SW480 (cell line): ENCODE data around the gene DNASE1L2.

Experiments used
- DNase-seq: peaks from one replicate; pipeline ENCODE4 v3.0.0-alpha.2; 2016; ENCODE audit warnings: low spot score

DNASE1L2 gene, protein sequence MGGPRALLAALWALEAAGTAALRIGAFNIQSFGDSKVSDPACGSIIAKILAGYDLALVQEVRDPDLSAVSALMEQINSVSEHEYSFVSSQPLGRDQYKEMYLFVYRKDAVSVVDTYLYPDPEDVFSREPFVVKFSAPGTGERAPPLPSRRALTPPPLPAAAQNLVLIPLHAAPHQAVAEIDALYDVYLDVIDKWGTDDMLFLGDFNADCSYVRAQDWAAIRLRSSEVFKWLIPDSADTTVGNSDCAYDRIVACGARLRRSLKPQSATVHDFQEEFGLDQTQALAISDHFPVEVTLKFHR

DNA sequence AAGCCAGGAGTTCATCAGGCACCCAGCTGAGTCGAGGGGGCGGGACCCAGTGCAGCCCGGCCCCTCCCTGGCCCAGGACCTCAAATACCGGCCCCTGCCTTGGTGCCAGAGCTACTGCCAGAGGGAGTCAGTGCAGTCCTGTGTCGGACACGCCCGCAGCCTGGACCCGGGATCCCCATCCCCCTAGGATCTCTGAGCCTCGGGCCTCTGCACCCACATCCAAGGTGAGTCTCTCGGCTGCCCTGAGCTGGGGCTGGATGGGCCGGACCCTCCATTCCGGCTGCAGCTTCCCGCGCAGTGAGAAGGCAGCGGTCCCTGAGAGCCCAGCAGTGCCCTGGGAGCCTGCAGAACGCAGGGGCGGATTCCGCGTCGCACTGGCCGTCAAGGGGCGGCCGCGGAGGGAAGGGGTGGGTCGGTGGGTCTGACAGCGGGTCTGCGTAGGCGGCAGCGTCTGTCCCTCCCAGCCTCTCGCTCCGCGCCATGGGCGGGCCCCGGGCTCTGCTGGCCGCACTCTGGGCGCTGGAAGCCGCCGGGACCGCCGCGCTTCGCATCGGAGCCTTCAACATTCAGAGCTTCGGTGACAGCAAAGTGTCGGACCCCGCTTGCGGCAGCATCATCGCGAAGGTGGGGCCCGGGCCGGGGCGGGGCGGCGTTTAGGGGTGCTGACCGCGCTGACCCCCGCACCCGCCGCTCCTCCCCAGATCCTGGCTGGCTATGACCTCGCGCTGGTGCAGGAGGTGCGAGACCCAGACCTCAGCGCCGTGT lies at the start of gene DNASE1L2:
Gene DNASE1L2 (plus strand): TSS at position 108 of the 765 bp plus-strand sequence. CDS start 373 bp downstream, at position 481.
- peak; percentile 42 for DNase-seq

DNA sequence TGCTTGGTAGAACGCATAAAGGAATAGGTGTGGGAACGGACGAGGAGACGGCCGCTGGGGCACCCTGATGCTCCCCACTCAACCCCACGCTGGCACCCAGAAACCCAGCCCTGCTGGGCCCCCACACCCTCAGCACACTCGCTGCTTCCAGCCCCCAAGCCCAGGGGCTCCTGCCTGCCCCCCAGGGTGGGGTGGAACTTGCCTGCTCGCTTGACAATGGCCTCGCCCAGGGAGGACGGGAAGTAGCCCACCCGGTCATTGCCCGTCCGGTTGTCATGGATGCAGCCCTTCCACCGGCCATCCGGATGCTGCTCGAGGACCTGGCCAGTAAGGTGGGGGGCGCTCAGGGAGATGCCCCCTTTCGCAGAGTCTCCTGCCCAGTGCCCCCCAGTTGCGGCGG lies 49.7 kb upstream of the DNASE1L2 start:
- DNase-seq, result no peak

DNA sequence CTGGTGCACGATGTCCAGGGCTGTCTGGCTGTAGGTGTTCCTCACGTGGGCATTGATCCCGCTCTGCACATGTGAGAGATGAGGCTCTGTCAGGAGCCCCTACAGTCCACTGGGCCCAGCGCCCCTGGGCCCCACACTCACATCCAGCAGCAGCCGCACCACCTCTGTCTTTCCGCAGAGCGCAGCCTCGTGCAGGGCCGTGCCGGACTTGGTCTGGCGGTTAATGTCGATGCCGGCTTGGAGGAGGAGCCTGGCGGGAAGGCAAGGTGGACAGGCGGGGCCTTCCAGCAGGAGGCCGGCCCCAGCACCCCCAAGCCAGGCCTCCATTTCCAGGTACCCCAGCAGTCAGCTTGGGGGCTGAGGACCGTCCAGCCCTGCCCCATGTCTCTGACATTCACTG lies 49.0 kb upstream of the DNASE1L2 start:
- no peak for DNase-seq

DNA sequence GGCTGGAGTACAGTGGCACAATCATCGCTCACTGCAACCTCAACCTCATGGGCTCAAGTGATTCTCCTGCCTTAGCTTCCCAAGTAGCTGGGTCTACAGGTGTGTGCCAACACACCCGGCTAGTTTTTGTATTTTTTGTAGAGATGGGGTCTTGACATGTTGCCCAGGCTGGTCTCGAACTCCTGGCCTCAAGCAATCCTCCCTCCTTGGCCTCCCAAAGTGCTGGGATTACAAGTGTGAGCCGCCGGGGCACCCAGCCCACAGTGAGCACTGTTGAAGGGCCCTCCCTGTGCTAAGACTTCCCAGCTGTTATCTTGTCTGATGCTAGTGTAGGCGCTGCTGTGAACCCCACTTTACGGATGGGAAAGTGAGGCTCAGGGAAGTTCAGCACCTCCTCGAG lies 47.8 kb upstream of the DNASE1L2 start:
- DNase-seq, result no peak

DNA sequence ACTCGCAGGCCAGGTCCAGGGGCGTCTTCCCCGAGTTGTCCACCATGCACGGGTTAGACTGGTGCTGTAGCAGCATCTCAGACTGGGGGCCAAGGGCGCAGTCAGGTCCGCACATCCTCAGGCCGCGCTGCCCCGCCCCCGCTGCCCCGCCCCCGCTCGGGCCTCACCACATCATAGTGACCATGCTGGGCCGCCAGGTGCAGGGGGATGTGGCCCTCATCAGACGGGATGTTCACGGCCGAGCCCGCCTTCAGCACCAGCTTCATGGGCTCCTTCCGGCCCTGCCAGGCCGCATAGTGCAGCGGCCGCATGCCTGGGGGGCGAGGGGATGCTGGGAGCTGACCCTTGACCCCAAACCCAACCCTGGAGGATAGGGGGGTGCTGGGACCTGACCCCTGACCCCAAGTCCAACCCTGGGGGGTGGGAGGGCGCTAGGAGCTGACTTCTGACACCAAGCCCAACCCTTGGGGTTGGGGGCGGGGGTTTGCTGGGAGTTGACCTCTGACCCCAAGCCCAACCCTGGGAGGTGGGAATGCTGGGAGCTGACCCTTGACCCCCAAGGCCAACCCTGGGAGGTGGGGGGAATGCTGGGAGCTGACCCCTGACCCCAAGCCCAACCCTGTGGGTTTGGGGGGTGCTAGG lies 46.9 kb upstream of the DNASE1L2 start:
- no peak for DNase-seq

DNA sequence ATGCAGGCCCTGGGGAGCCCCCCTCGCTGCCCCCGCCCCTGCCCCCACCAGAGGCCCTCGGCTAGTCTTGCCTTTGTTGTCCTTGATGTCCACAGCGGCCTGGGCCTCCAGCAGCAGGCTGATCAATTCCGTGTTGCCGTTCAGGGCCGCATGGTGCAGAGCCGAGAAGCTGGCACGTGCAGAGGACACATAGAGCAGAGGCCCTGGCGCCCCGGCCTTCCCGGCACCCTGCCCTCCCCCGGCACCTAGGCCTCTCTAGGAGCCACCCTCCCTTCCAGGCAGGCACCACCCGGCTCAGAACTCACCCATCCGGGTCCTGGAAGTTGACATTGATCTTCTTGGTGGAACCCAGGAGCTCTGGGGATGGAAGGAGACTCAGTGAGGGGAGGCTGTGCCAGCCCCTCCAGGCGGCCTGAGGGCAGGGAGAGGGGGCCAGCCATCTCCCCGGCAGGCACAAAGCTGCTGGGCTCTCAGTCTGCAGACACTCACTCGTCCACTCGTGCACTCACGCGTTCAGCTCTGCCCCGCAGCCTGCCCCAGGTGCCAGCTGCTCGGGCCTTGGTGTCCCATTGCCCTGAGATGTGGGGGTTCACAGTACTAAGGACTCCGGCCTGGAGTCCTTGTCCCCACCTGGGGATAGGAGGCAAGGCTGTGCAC lies 46.1 kb upstream of the DNASE1L2 start:
- no peak for DNase-seq

DNA sequence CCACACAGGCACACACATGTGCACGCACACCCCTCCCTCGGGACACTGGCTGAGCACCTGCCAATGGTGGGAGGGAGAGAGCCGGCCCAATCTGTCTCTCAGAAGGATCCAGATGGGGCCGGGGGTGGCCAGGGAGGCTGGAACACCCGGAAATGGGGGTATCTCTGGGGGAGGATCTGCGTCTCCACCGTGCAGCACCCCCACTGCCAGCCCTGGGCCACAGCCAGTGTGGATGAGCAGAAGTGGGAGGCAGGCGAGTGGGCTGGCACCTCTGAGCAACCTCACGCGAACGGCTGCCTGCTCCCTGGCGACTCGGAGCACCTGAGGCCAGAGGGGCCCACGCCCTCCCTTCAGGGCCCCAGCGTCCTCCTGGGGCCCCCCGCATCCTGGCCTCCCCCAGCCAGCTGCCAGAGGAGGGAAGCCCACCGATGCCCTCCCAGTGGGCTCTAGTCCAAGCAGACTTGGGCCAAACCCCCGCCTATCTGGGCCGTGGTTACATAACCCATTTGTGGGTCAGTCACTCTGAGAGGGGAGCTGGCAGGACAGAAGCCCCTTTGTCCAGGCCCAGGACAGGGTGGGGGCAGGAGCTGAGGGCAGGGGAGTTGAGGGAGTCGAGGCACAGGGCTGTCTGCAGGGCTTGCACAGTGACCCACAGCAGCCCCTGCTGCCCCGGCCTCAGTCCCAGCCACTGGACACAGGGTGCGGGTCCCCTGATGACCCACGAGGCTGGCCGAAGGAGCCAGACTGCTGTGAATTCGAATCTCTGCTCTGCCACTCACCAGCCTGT lies 45.4 kb upstream of the DNASE1L2 start:
- no peak for DNase-seq

DNA sequence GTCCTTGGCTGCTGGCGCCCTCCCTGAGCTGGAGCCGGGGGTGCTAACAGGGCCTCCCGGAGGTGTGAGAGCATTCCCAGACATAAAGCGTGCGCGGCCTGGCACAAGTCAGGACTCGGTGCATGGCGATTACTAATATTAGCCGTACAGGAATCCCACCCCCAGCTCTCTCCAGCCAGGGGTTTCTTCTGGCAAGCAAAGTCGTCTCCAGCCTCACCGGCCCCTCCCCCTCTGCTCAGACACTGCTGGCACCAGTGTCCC lies 44.9 kb upstream of the DNASE1L2 start:
- DNase-seq, result no peak

DNA sequence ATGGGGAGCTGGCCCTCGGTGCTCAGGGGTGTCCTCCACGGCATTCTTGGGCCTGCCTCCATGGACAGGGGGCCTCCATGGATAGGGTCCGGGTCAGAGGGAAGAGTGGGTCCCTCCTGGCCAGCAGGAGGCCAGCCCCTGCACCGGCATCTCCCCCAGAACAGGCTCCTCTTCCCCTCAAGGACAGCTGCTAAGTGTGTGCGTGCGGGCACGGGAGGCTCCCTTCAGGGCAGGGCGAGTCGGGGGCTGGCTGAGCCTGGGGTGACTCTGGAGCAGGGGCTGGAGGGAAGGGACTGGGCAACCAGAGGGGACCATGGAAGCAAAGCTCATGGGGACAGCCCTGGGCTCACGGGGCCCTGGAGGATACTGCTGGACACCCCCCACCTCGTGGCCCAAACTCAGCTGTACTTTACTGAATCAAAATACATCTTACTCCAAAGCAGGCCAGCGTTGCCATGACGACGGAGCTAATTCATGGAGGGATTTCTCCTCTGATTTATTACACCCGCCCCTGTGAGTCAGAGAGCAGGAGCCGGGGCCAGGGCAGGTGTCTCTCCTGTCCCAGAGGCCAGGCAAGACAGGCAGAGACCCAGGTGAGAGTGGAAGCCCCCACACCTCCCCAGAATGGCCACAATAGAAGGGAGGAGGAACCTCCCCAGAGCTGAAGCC lies 41.9 kb upstream of the DNASE1L2 start:
- peak; percentile 52 for DNase-seq

DNA sequence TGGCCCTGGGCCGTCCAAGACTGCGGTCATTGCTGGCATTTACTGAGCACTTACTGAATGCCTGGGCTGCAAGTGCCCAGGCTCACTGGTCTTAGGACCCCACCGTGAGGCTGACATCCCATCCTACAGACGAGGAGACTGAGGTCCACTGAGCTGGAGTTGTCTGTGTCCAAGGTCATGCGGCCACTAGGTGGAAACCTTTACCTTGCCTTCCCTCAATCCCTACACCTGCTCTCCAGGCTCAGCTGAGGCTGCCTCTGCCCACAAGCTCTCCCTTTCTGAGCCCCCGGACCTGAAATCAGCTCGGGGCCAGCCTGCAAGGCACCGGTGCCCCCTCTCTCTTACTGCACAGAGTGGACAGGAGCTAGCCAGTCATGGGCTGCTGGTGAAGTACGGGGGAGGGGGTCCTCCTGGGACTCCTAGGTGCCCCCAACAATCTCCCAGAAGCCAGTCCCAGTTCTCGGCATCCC lies 41.4 kb upstream of the DNASE1L2 start:
- DNase-seq, result peak; percentile 77

DNA sequence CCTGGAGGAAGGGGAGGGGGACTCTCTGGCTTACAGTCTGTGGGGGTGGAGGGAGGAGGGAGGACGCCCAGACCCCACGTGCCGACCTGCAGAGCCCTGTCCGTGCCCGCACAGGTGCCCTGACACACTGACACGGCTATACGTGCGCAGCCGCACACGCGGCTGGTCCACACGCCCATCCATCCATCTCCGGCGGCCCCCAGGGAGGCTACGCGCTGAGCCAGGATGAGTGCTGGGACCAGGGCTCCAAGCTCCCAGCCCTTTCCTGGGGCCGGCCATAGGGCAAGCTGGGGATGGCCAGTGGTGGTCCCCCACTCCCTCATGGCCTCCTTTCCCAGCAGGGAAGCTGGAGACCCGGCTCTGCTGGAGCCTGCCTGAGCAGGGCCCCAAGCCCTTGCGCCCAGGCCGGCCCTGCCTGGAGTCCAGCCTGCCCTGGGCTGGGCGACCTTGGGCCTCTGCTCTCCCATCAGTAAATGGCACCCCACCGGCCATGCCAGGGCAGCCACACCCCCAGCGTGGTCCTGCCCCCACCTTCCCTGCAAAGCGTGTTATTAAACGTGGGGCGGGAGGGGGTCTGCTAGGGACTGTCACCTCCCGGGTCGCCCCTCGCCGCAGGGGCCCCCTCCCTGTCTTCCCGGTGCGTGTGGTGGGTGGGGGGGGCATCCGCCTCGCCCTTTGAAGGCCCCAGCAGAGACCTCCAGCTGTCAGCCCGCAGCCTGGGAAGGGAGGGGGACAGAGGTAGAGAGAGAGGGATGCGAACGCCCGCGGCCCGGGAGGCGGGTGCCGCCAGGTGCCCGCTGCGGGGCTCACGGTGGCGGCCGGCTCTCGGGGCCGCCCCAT lies 40.7 kb upstream of the DNASE1L2 start:
- DNase-seq, result no peak

DNA sequence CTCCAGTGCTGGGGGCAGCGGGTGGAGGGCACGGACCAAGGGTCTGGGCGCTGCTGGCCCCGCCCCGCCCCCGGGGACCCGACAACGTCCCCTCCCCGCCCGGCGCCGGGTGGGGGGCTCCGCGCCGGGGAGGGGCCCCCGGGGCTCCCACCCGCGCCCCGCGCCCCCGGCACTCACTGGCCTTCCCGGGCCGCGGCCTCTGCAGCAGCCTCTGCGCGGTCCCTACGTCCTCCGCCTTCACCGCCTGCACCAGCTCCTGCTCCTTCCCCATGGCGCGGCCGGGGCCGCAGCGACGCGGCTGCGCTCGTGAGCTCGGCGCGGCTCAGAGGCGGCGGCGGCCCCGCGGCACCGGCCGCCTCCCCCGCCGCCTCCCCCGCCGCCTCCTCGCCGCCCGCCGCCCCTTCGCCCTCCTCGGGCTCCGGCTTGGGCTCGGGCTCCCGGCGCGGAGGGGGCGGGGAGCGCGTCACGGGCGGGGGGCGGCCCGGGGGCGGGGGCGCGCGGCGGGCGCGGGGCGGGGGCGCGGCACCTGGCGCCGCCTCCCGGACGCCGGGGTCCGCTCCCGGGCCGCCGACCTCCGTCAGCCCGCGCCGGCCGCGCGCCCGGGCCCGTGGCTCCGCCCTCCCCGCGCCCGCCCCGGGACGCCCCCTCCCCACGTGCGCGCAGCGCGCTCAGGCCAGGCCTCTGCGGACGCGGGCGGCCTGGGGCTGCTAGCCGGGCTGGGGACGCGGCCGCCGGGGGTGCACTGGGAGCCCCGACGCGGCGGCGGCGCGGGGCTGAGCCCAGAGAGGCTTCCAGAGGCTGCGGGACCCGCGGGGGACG lies 39.9 kb upstream of the DNASE1L2 start, which contains the start of gene CASKIN1:
Gene CASKIN1 (minus strand): TSS at position 444 of the 819 bp plus-strand sequence. CDS start 173 bp downstream, at position 271.
- peak; percentile 36 for DNase-seq

DNA sequence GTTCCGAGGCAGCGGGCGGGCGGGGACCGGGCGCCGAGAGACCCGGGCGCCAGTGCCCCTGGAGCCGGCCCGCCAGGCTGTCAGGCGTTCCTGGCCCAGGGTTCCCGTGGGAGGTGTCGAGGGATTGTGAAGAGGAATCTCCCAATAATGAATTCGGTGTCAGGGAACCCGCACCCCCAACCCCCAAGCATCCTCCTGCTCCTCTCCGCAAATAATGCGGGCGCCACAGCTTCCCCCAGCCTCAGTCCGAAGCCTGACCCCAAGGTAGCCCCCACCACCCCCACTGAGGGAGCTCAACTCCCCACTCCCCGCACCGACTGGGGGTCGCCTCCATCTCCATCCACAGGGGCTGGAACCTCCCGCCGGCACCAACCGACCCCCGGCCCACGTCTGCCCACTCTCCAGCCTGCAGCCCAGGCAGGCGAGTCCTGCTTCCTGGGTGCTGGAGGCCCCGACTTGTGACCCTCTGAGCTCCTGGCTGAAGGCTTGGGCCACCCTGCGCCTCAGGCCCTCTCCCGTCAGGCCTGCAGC lies 39.2 kb upstream of the DNASE1L2 start:
- DNase-seq, result no peak

DNA sequence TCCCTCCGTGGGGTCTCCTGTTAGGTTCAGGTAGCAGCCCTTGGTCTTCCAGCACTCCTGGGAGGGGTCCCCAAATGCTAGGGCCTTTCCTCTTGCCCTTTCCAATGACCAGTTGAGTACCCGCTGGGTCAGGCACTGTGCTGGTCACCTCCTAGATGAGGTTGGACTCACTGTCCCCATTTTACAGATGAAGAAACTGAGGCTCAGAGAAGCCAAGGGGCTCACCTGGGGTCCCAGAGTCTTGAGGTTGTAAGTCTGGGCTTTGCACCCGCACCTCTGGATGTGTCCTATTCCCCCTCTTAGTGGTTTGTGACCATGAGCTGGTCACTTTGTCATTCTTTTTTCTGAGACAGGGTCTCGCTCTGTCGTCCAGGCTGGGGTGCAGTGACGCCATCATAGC lies 38.5 kb upstream of the DNASE1L2 start:
- DNase-seq, result no peak

DNA sequence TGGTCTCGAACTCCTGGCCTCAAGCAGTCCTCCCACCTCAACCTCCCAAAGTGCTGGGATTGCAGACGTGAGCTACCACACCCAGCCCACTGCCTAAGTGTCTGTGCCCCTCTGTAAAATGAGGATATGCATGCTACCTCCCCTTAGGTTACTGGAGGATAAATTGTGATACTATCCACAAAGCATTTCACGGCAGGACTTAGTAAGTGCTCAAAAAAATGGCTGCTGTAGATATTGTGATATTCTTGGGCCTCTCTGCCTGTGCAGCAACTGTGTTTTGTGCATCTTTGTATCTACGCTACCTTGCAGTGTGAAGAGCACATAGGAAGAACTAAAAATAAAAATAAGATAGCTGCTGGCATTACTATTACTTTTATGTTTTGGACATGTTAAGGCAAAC lies 38.0 kb upstream of the DNASE1L2 start:
- DNase-seq, result no peak

DNA sequence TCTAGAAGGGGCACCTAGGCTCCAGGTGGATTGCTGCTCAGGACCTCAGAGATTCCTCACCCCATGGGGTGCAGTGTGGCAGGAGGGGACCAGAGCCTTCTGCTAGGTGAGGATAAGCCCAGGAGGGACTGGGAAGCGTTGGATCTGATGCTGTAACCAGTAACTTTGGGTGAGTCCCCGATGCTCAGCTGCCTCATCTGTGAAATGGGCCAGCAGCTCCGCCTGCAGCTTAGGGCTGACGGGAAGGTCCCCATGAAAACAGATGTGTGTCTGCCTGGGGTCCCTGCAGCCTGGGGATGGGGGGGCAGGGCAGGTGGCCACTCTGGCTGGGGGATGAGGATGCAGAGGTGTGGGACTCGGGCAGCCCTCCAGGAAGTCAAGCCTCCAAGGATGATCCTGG lies 37.1 kb upstream of the DNASE1L2 start:
- no peak for DNase-seq

DNA sequence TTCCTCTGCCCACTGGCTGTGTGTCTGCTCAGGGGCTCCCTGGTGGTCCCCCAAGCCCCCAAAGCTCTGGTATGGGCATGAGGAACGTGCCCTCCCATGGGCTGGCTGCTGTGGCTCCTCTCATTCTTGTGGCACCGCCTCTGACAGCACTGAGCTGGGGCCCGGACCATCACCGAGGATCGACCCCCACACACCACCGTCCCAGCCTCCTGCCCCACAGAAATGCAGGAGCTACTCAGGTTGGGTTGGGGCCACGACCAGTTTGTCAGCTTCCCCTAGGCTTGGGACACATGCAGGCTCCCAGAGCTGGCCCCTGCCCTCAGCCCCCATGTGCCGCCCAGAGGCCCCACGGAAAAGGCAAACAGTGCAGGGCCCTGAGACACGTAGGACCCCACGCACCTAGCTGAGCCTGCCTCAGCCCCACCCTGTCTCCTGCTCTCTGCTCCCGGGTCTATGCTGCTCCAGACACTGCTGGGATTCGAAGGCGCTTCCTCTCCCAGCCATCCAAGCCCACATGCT lies 36.6 kb upstream of the DNASE1L2 start:
- no peak for DNase-seq

DNA sequence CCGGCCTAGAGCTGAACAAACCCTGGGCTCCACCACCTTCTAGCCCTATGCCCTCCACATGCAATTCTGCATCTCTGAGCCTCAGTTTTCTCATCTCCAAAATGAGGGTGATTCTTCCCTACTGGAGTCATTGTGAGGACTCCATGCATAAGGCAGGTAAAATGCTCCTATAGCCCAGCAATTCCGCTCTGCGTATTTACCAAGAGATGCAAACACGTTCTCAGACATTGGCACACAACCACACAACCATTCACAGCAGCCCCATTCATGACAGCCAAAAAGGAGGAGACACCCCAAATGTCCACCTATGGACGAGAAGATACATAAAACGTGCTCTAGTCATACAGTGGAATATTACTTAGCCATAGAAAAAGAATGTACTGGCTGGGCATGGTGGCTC lies 35.9 kb upstream of the DNASE1L2 start:
- DNase-seq, result no peak
